Activated CD8-positive, alpha-beta T cell treated with anti-CD3 and anti-CD28 coated beads for 36 hours (primary cell): ENCODE measurements around the gene MZB1. TPM values are rescaled to one million over a fixed set of nuclear protein-coding genes. Genes with fewer than 3 reads are reported as not detected.

Experiments
- ATAC-seq: fragments of 200-7000 bp; cut with Tn5 transposase; one replicate; pipeline ENCODE4 v1.10.0; 2021; ENCODE audit warnings: mild to moderate bottlenecking, moderate library complexity
- CTCF ChIA-PET: fragments of 350-600 bp; sonication (Branson Sonifier 250); formaldehyde crosslinking; loops from one replicate; lab custom pipeline; 2021; ENCODE audit warnings: antibody characterized with exemption; lab: Charles Lee
- POLR2A ChIA-PET: fragments of 350-600 bp; sonication (Branson Sonifier 250); formaldehyde crosslinking; loops from one replicate; lab custom pipeline; 2021; ENCODE audit warnings: antibody characterized with exemption; lab: Charles Lee
- DNase-seq: peaks from one replicate; pipeline ENCODE4 v3.0.0-alpha.2; 2020
- H3K27ac Mint-ChIP-seq: one replicate; pipeline ENCODE4 v1.8.0; 2021; ENCODE audit warnings: mild to moderate bottlenecking, mixed read lengths
- H3K27me3 Mint-ChIP-seq: one replicate; pipeline ENCODE4 v1.8.0; 2021; ENCODE audit warnings: mixed read lengths
- H3K36me3 Mint-ChIP-seq: one replicate; pipeline ENCODE4 v1.8.0; 2021; ENCODE audit warnings: low read depth, mixed read lengths
- H3K4me1 Mint-ChIP-seq: one replicate; pipeline ENCODE4 v1.8.0; 2021; ENCODE audit warnings: low read depth, mixed read lengths
- H3K4me3 Mint-ChIP-seq: one replicate; pipeline ENCODE4 v1.8.0; 2021; ENCODE audit warnings: mild to moderate bottlenecking, moderate library complexity, mixed read lengths
- H3K9me3 Mint-ChIP-seq: one replicate; pipeline ENCODE4 v1.8.0; 2021; ENCODE audit warnings: mixed read lengths
- intact Hi-C: fragments of 100-400 bp; cut with micrococcal nuclease; formaldehyde crosslinking; loops from one replicate; pipeline ENCODE4 v1.10.0; 2022
- total RNA-seq, 2 experiments: library from RNA; stranded (reverse); gene quantifications; one replicate each; pipeline ENCODE4 v1.2.3, GENCODE V29; 2021
- TF ChIP-seq, protein P1 (sequence below): fragments of 200-600 bp; IDR thresholded peaks from one replicate; pipeline ENCODE4 v1.8.0; 2022; ENCODE audit warnings: antibody characterized with exemption, mild to moderate bottlenecking

Gene MZB1
- total RNA-seq, 2 experiments from 2014 or later: 14.4 to 14.5 TPM

DNA sequence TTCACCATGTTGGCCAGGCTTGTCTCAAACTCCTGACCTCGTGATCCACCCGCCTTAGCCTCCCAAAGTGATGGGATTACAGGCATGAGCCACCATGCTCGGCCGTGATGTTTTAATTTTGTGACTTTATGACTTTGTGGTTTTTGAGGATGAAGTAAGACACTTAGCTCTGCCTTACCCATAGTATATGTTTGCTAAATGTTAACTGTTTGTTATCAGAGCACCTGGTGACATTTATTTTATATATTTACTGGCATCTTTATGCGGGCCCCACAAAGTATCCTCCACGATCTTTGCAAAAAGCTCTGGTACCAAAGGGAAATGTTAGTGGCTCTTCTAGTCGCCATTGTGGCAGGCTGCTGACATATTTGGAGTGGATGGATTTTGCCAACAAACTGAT, 13.3 kb downstream of the MZB1 start:
- intact Hi-C loops: no loop called here
- POLR2A ChIA-PET: no interaction called here

DNA sequence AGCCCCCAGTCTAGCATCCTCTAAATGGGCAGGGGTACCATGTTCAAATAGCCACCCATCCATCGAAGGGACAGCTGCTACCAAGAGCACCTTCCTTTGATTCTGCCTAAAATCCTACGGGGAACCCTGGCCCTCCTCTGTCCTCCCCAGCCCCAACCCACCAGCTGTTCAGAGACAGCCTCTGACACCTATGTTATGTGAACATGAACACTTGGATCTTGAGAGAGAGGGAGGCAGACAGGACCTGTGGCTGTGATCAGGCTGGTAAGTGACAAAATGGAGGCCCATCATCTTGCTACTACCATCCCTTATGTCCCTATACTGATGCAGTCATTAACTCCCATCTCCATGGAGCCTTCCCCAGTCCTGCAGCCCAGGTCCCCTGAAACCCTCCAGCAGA, 14.8 kb downstream of the MZB1 start:
- peaks cover 14% of the 10 kb centered on the region for H3K4me1 Mint-ChIP-seq
- peaks cover 8% of the 10 kb centered on the region for H3K36me3 Mint-ChIP-seq
- H3K27ac Mint-ChIP-seq: no peak overlapping the region
- H3K4me3 Mint-ChIP-seq: no peak overlapping the region
- CTCF ChIA-PET: interaction anchor here (0.8 to 1.3 kb wide), 3 partner anchors 12 to 265 kb away, joined by 3 to 6 read pairs (median 3); no protein-coding TSS in a partner anchor
- H3K27me3 Mint-ChIP-seq: no peaks in the 10 kb centered on the region
- POLR2A ChIA-PET: interaction anchor here (0.8 to 1.2 kb wide), 2 partner anchors 10 to 13 kb away, joined by 3 read pairs; no protein-coding TSS in a partner anchor
- TF ChIP-seq, protein P1, sequence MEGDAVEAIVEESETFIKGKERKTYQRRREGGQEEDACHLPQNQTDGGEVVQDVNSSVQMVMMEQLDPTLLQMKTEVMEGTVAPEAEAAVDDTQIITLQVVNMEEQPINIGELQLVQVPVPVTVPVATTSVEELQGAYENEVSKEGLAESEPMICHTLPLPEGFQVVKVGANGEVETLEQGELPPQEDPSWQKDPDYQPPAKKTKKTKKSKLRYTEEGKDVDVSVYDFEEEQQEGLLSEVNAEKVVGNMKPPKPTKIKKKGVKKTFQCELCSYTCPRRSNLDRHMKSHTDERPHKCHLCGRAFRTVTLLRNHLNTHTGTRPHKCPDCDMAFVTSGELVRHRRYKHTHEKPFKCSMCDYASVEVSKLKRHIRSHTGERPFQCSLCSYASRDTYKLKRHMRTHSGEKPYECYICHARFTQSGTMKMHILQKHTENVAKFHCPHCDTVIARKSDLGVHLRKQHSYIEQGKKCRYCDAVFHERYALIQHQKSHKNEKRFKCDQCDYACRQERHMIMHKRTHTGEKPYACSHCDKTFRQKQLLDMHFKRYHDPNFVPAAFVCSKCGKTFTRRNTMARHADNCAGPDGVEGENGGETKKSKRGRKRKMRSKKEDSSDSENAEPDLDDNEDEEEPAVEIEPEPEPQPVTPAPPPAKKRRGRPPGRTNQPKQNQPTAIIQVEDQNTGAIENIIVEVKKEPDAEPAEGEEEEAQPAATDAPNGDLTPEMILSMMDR: no peak
- peak; percentile 25 for ATAC-seq
- intact Hi-C loops: no loop called here
- no peak for DNase-seq
- no peaks in the 10 kb centered on the region for H3K9me3 Mint-ChIP-seq

More for the DNA sequence above, 13.3 kb downstream of the MZB1 start:
- no peak for DNase-seq
- CTCF ChIA-PET: interaction anchor here (1.0 to 1.3 kb wide), 2 partner anchors 46 to 126 kb away, joined by 4 to 6 read pairs; no protein-coding TSS in a partner anchor
- Mint-ChIP-seq H3K4me1 (peaks cover 9% of the 10 kb centered on the region), H3K4me3 (no peak overlapping the region), H3K9me3 (no peaks in the 10 kb centered on the region), H3K27ac (no peak overlapping the region), H3K27me3 (no peaks in the 10 kb centered on the region), H3K36me3 (peaks cover 5% of the 10 kb centered on the region)
- TF ChIP-seq, protein P1: no peak
- no peak for ATAC-seq

DNA sequence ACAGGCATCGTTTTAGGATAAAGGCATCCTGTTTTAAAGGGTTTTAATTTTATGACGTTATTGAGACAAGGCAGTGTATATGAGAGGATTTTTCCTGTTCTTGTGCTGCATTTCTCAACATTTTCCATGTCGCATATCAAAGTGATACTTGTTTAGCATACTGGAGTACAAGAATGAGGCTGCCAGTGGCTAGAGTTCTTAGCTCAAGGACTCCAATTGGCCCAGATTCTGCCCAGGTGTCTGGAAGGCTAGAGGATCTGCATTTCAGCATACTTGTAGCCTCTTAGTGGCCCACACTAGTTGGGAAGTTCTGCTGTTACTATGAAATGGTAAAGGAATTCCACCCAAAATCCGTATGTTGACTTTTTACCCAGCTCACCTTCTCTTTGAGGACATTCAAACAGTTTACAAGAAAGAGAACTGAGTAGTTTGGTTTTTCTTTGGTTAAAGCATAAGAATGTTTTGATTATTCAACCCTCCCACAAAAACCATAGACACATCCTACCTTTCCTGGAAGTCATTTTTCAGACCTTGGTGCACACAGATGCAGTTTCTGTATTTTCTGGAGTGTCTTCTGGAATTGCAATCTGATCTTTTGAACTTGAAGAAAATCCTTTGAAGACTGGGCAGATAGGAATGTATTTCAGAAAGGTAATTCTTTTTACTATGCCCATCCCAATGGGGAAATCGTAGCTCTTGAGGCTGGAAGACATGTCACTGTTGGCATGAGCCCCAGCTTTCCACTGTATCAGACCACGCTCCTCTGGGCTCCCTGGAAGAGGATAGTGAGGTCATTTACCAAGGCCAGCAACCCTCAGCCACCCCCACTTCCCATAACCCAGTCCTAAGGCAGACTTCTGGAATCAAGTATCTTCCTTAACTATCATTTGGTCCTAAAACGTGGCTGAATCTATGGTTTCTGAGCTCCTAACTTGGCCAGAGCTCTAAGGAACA, 18.0 kb downstream of the MZB1 start:
- no peaks in the 10 kb centered on the region for H3K27me3 Mint-ChIP-seq
- TF ChIP-seq, protein P1: no peak
- ATAC-seq (no peak), DNase-seq (no peak)
- H3K36me3 Mint-ChIP-seq: peaks cover 16% of the 10 kb centered on the region
- H3K9me3 Mint-ChIP-seq: no peaks in the 10 kb centered on the region
- ChIA-PET POLR2A (interaction anchor here (0.6 kb wide), 2 partner anchors 174 to 827 kb away, joined by 3 read pairs; no protein-coding TSS in a partner anchor), CTCF (interaction anchor here (1.0 to 1.5 kb wide), 3 partner anchors 14 to 30 kb away, joined by 3 to 5 read pairs (median 4); partner anchors contain the start of gene PAIP2)
- H3K27ac Mint-ChIP-seq: peak overlapping the region; percentile 22
- intact Hi-C loops: no loop called here
- no peak overlapping the region for H3K4me3 Mint-ChIP-seq
- peaks cover 14% of the 10 kb centered on the region for H3K4me1 Mint-ChIP-seq

DNA sequence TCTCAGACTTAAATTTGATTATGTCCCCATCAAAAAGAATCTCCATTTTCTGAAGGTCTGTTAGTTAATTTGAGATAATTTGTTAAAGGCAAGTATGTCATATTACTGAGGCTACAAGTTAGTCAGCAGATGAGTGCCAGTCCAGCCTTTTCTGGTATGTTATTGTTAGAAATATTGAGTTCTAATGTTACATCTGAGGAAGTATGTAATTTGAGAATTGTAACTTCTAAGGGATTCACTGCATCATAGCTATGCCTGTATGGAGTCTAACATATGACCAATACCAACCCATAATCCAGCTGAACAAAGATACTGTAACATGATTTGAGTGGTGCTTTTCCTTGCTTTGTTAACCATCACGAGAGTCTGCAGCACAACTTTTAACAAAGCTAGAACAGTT, 20.5 kb downstream of the MZB1 start:
- POLR2A ChIA-PET: interaction anchor here (1.4 kb wide), 1 partner anchor 22 kb away, joined by 4 read pairs; no protein-coding TSS in a partner anchor
- H3K36me3 Mint-ChIP-seq: peaks cover 34% of the 10 kb centered on the region

More for the DNA sequence above, 20.5 kb downstream of the MZB1 start:
- DNase-seq (no peak), ATAC-seq (no peak)
- TF ChIP-seq, protein P1: no peak
- peaks cover 14% of the 10 kb centered on the region for H3K4me1 Mint-ChIP-seq
- CTCF ChIA-PET: interaction anchor here (1.0 to 2.1 kb wide), 4 partner anchors 11 to 80 kb away, joined by 3 to 8 read pairs (median 4); partner anchors contain the start of gene PAIP2
- no peak overlapping the region for H3K27ac Mint-ChIP-seq
- no peaks in the 10 kb centered on the region for H3K27me3 Mint-ChIP-seq
- H3K4me3 Mint-ChIP-seq: no peak overlapping the region
- intact Hi-C loops: no loop called here
- no peaks in the 10 kb centered on the region for H3K9me3 Mint-ChIP-seq
